Stimulated activated CD8-positive, alpha-beta memory T cell treated with anti-CD3 and anti-CD28 coated beads, Interleukin-12 subunit alpha, Interleukin-12 subunit beta, amount 100 ng/mL, for 24 hours (primary cell): ENCODE measurements around the gene CCDC74B.
"Not testable (repeated sequence)": the region's sequence is repeated elsewhere in the genome, so short reads cannot be mapped to it uniquely, and the experiment has no call there.

Experiments
- DNase-seq: peaks from one replicate; pipeline ENCODE4 v3.0.0-alpha.2; 2020; ENCODE audit errors: extremely low read depth

CCDC74B gene

GRCh38 chr2:130145006-130145414 is at the start of gene CCDC74B:
Gene CCDC74B (minus strand): TSS chr2:130145112. CDS start chr2:130144996, 116 bp downstream.
- peak; percentile 20 for DNase-seq

DNA sequence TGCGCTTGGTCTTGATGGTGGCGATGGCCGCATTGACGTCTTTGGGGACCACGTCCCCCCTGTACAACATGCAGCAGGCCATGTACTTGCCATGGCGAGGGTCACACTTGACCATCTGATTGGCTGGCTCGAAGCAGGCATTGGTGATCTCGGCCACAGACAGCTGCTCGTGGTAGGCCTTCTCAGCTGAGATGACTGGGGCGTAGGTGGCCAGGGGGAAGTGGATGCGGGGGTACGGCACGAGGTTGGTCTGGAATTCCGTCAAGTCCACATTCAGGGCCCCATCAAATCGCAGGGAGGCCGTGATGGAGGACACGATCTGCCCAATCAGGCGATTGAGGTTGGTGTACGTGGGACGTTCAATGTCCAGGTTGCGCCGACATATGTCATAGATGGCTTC is 48.9 kb upstream of the CCDC74B start:
- DNase-seq, result not testable (repeated sequence)

DNA sequence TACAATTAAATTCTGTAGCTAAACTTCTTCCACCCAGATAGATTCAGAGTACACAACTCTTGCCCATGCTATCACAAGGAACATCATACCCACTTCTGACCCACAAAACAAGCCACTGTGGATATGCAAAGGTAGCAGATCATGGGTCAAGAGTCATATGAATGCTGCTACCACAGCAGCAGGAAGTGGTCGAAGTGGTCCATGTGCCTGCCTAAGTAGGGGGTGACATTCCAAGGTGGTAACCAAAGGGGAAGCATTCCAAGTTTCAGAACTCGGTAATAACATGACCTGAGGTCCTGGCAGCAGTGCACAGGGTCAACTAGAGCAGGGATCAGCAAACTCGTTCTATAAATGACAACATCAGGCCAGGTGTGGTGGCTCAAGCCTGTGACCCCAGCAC is 47.5 kb upstream of the CCDC74B start:
- DNase-seq, result not testable (repeated sequence)

DNA sequence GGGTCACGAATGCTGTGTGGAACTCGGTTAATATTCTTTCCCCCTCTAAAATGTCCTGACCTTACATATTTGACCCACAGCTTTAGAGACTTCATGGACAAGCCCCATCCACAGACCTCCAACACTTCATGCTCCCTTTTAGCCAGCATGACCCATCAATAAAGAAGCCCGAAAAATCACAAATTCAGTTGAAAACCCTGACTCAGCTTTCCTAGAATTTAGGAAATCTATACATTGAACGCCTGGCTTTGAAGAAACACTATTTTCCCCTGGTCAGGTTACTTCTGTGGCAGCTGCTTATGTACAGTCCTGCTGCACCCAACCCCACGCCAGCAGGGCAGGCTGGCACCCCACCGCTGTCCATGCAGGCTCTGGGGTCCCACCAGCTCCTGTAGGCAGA is 46.4 kb upstream of the CCDC74B start:
- not testable (repeated sequence) for DNase-seq

DNA sequence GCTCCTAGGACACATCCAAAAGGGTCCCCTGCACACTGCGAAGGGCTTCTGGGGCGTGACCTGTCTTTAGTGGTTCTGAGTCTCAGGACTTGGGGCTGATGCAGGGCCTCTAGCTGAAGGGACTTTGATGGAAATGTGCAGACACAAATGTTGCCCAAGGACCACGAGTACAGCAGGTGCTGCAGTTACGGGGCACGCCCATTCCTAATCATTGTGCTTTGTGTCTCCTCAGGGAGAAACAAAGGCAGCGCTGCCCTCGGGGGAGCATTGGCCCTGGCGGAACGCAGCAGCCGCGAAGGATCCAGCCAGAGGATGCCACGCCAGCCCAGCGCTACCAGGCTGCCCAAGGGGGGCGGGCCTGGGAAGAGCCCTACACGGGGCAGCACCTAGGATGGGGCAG is 45.3 kb upstream of the CCDC74B start:
- no peak for DNase-seq

DNA sequence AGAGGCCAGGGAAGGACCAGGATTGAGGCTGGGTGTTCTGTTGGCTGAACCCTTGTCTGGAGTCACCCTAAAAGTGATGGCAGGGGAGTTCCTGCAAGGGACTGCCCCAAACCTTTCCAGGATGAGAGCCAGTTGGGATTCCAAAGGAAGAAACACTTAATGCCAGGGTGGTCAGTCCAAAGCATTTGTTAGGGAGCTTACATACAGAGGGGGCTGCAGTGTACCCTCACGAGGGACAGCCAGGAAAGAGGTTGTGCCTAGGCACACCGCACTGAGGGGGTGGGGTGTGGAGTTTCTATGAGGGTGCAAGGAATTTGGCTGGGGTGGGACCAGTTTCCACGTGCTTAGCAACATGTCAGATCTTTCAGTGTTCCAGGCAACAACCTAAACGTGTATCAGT is 44.0 kb upstream of the CCDC74B start:
- not testable (repeated sequence) for DNase-seq

GRCh38 chr2:130187859-130188792 is 43.2 kb upstream of the CCDC74B start:
- DNase-seq, result not testable (repeated sequence)

- no peak for DNase-seq
Observed at GRCh38 chr2:130187268-130187667, 42.4 kb upstream of the CCDC74B start.

- no peak for DNase-seq
Observed at GRCh38 chr2:130186391-130186790, 41.5 kb upstream of the CCDC74B start.

GRCh38 chr2:130185896-130186295 is 41.0 kb upstream of the CCDC74B start:
- no peak for DNase-seq

GRCh38 chr2:130185436-130185835 is 40.5 kb upstream of the CCDC74B start:
- DNase-seq, result no peak

DNA sequence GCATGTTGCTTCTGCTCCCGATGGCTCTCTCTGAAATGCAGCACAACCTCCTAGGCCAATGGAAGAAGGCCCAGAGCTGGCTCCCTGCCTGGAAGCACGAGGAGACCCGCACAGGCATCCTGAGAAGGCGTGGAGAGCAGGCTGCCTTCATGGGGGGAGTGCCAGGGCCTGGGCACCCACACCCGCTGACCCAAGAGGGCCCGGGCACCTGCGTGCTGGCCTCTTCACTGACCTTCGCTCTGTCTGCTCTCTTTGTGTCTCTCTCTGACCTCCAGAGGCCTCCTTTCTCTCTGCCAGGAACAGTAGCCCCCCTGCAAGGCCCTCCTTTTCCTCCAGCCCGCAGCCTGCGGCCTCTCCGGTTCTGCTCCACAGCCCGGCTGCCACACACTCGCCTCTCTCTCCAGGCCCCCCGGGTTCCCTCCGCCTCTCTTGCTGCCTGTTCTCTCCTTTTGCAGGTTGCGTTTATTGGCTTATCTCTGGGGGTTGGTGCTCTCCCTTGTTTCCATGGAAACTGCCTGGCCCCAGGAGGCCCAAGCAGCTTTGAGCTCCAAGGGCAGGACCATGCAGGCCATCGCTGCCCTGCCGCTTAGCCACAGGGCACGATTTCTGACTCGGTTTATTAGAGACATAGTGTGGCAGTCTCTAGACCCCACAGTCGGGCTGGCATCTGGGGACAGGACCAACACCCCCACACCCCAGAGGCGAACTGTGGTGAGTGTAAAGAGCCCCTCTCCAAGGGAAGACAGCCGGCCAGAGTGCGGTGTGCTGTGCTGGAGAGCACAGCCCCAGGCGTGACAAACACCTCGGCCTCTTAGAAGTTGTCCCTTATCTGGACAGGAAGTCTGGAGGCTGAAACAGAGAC is 38.8 kb upstream of the CCDC74B start:
- no peak for DNase-seq

DNA sequence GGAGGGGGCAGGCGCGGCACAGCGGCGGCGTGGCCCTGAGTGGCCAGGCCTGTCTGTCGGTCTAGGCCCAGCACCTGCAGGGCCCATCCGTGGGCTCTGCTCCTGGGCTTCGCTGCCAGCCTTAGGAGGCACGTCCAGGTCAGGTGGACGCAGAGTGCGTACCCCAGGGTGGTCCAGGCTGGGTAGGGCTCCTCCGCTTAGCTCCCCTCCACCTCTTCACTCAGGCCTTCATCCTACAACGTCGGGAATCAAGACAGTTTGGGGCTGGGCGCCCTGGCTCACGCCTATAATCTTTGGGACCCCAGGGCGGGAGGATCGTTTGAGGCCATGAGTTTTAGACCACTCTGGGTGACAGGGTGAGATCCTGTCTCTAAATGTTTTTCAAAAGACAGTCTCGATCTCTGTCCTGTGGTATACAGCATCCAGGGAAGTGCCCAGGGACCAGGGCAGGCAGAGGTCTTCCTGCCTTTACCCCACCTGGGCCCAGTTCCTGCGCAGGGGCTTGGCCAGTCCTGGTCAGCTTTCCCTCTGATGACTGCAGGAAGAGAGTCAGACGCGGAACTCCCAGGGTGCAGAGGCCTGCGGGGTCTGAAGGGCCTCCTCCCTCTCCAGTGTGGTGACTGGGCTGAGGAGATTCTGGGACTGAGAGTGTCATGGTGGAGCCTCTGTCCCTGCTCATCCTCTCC is 38.1 kb upstream of the CCDC74B start:
- not testable (repeated sequence) for DNase-seq

- DNase-seq, result peak; percentile 78
Observed at GRCh38 chr2:130181880-130182682, 37.2 kb upstream of the CCDC74B start, which contains the start of gene MZT2B. Gene MZT2B (plus strand): TSS chr2:130182262. CDS start chr2:130182283, 21 bp downstream.

- peak; percentile 94 for DNase-seq
Observed at GRCh38 chr2:130181325-130181879, 36.5 kb upstream of the CCDC74B start, which contains the start of gene SMPD4. Gene SMPD4 (minus strand): TSS chr2:130181602. CDS start chr2:130176592, 5,010 bp downstream.

- DNase-seq, result not testable (repeated sequence)
Observed at GRCh38 chr2:130180404-130181324, 35.8 kb upstream of the CCDC74B start.

- DNase-seq, result not testable (repeated sequence)
Observed at GRCh38 chr2:130174866-130175265, 30.0 kb upstream of the CCDC74B start.

GRCh38 chr2:130169896-130170295 is 25.0 kb upstream of the CCDC74B start:
- no peak for DNase-seq

DNA sequence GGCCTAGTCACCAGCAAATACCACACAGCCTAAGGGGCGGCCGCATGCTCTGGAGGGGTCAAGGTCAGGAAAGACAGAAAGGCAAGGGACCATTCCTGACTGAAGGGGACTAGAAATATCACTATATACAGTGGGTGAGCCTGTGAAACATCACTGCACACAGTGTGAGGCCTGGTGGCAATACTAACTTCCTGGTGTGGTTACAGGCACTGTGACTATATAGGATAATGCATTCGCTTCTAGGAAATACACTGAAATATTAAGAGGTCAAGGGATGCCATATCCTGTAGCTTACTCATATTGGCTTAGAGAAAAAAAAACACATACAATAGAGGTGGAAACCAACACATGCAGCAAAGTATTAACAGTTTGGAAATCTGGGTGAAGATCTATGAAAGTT is 24.3 kb upstream of the CCDC74B start:
- not testable (repeated sequence) for DNase-seq
